Activated CD8-positive, alpha-beta memory T cell treated with anti-CD3 and anti-CD28 coated beads for 48 hours (primary cell): ENCODE measurements around the gene MAP2K5.

Source experiments
- DNase-seq, 3 experiments: peaks; one replicate each; pipeline ENCODE4 v3.0.0-alpha.2; 2020; ENCODE audit warnings: low read depth in 2 of 3, low spot score in 2 of 3

MAP2K5 gene

DNA sequence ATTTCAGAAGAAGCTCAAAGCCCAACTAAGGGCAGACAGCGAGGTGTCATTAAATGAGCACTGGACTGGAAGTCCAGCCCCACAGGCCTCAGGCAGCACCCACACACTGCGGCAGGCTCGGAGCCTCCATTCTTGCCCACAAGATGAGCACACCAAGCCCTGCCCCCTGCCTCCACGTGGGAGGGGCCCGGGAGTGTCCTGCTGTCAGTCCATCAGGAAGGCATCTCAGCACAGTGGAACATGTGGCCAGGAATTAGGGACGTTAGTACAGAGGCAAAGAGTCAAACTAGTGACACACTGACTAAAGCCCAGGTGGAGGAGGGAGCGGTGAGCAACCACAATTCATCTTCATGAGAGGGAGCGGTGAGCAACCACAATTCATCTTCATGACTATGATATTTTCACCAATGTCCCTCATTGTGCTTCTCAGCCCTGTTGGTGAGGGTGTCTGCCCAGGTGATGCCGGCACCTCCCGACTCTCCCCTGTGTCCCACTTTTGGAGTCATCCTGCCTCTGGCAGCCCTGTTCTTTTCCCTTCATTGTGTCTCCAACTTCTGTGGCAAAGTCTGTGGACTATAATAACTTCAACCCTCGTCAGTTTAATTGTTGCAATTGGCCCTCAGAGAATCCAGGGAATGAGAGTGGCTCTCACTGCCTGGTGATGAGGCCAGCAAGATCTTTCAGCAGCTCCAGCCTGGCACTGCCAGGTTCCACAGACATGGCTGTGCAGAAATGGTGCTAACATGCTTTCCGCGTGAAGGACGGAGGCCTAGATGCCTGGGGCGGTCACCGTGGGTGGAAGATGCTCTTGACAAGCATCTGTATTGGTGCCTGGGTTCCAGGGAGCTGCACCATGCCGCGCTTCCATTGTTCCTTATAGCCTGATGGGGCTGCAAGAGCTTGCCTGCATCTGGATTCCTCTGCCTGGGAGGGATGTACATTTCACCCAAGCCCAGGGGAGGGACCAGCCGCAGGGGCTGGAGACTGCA lies 259.7 kb downstream of the MAP2K5 start:
- no peak for DNase-seq

DNA sequence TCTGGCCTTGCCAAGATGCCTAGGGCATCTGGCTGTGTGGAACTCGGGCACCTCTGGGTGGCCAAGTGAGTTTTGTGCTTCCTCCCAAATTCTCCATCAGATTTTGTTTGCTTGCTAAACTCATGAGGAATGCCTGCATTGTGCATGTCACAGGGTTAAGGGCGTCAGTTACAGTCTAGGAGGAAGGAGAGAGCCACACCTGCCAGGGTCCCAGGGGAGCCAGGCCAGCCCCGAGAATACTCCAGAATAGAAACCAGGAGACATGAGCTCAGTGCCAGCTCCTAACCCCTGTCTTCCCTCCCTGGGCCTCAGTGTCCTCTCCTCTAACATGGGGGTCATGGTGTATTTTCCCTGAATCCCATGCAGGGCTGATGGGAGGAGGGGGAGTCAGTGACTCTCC lies 260.8 kb downstream of the MAP2K5 start:
- no peak for DNase-seq

DNA sequence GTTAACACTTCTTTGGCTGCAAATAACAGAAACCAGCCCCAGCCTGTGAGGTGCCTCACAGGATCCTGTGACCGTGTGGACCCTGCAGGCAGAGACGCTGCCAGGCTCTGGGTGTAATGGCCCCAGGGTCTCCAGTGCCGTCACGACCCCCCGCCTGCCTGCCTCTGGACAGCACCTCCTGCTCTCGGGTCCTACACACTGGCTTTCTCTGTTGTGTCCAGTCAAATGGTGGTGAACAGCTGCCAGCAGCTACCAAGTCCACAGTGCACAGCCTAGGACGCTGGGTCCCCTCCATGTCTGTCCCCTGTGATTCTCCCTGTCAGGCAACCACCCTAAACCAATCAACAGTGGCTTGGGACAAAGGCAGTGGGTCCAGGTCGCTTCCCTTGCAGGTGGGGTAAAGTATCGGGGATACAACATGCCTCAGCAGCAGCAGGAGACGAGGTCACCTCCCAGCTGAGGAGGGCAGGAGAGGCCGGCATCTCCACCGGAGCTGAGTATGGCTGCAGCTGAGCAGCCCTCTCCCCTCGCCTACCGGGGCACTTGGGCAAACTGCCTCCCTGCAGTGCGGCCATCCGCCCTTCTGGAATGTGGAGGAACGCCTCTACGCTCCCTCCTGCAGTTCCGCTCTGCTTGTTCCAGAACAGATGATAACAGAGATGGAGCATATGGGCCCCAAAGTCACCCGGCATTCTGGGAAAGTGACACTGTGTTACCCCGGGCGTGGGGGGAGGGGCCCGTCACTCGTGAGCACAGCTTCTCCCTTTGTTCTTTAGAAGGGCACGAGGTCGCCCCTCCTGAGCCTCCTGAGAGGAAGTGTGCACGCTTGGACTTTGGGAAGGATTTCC lies 261.7 kb downstream of the MAP2K5 start:
- DNase-seq: no peak

DNA sequence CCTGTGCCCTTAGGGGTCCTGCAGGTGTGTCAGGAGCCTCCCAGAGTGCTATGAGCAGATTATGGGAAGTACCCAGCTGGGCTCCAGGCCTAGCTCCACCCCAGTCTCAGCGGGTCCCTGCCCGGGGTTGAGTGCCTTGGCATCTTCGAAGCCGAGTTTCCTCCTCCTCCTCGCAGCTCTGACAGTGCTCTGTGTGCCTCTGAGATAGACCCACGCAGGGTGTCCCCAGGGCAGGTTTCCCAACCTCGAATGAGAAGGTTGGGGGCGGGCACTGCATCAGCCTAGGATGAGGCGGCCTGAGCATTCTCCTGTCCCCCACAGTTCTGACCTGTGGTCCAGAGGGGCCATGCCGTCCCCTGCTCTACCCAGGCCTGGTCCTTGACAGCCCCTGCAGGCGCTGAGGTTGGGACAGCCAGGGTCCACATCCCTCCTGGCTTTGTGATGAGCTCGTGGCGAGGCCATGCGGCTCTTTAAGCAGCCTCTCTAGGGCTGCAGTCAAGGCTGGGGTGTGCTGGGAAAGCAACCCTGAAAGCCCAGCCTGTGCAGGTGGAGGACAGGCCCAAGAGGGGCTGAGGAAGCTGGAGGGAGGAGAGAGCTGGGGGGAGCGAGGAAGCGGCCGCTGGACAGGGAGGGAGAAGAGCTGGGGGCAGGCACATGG lies 262.6 kb downstream of the MAP2K5 start:
- DNase-seq: no peak

DNA sequence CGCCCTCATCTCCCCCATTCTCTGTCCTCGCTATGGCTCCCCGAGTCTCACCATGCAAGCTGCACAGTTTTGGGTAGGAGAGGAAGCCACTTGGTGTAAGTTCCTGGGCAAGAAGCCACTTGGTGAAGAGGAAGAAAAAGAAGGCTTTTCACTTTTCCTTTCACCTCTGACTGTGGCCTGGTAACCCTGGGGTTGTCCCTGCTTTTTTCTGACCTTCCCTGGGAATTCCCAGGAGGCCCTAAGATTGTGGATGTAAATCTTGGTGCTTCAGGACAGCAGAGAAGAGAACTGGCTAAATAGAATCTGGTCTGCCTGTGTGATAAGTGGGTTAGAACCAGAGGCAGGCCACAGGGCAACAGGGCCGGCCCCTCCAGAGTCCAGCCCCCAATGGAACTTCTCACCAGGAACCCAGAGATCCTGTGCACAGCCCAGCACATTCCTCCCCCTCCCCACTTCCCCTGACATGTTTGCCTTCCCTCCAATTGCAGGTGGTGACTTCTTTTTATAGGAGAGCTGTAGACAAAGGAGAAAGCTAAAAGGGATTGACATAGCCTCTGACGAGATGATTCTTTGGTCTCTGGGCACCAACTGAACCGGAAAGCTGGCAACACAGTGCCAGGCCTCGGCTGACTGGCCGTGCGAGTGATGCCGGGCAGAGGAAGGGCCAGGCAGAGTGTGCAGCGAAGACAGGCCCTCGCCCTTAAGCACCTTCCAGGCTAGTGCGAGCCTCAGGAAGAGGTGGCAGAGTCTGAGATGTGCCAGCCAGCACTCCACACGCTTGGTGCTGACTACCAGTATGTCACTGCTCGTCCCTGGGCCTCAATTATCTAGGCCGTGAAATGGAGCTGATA lies 263.4 kb downstream of the MAP2K5 start:
- DNase-seq: no peak

DNA sequence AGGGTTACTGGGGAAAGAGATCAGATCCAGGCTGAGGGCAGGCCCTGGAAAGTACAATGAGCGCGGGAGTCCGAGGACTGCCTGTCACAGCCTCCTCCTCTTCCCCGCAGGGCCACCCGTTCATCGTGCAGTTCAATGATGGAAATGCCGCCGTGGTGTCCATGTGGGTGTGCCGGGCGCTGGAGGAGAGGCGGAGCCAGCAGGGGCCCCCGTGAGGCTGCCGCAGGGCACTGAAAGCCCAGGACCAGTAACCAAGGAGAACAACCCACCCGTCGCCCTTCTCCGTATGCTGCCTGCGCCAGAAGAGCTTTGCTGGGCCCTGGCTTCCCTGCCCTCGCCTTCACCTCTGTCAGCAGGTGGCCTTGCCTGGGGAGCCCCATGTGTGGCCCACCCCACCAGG lies 264.0 kb downstream of the MAP2K5 start:
- no peak for DNase-seq

DNA sequence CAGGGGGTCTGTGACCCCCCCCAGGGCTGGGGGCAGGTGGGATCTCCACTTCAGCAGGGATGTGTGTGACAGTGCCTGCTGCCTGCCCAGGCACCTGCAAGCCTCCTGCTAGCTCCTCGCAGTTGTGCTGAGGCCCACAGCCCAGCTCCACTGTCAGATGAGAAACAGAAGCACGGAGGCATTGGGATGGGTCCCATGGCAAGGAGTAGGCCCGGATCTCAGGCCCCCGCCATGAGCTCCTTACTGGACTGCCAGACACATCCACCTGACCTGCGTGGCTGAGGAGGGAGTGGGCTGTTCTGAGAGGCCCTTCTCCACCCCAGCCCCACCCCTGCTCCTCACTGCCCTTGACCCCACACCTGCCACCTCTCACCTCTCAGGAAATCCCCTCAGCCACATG lies 264.6 kb downstream of the MAP2K5 start:
- DNase-seq: no peak

DNA sequence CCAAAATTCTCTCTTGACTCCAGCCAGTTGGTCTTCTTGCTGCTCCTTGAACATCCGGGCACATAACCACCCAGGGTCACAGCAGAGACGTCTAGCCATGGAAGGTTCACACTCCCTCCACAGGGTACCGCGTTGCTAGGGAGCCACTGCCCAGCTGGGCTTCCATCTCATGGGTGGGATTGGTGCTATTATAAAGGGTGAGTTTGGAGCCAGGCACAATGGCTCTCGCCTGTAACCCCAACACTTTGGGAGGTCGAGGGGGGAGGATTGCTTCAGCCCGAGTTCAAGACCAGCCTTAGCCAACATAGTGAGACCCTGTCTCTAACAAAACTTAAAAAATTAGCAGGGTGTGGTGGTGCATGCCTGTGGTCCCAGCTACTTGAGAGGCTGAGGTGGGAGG lies 265.3 kb downstream of the MAP2K5 start:
- no peak for DNase-seq

DNA sequence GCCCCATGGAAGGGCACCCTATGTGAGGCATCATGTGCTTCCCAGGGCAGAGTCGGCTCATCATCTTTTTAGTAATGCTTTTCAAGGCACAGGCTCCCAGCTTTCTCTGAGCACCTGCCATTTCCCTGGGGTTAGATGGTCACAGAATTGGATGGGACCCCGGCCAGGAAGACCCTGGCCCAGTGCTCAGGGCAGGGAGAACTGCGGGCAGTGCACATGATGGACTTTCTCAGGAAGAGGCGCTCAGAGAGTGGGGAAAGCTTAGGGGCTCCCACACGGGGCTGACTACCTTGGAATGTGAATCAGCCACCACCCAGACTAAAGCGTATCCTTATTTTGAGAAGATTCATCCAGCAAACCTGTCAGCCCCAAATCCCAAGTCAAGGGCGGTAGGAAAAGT lies 266.3 kb downstream of the MAP2K5 start:
- no peak for DNase-seq

DNA sequence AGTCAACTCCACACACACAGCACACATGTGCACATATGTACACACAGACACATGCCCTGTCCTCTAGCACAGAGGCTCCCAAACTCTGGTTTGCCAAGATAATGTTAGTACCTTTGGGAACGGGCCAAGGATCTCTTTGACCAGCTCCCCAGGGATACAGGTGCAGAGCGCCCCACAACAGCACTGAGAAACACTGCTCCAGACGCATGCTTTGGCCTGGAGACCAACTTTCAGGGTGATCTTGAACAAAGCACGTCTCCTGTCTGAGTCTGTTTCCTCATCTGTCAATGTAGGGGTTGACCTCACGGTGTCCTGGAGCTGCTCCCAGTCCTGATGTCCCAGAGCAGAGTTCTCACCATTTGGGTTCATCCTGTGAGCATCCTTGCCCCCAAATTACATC lies 266.9 kb downstream of the MAP2K5 start:
- DNase-seq: no peak

DNA sequence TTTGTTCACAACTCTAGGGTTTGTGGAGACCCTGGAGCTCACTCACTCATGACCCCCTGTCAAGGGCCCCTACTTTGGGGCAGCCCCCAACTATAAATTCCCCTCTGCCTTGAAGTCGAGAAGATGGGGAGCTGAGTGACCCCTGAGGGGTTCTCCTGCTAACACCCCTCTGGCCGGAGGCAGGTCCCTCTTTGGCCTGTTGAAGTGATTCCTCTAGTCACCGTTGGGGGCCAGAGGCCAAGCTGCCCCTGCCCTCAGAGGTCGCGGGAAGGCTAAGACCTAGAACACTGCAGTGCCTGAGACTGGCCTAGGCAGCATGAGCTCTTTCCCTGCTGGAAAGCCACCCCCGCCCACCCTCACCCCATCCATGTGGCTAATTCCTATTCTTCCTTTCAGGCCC lies 267.4 kb downstream of the MAP2K5 start:
- no peak for DNase-seq

DNA sequence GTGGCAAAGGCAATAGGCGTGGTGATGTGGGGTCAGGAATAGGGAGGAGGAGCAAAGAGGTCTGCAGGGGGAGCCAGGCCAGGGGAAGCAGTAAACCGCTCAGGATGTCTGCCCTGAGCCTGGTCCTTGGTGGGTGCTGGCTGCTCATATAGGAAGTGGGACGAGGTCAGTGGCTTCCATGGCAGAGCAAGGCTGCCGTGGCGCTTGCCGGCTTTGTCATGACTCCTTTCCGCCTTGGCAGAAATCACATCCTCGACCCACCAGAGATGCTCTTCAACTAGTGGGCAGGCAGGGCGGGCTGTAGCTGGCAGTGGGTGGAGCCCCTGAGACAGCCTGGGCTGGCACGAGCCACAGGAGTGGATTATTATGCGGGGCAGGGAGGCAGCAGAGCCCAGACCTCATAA lies 269.7 kb downstream of the MAP2K5 start:
- DNase-seq: no peak

DNA sequence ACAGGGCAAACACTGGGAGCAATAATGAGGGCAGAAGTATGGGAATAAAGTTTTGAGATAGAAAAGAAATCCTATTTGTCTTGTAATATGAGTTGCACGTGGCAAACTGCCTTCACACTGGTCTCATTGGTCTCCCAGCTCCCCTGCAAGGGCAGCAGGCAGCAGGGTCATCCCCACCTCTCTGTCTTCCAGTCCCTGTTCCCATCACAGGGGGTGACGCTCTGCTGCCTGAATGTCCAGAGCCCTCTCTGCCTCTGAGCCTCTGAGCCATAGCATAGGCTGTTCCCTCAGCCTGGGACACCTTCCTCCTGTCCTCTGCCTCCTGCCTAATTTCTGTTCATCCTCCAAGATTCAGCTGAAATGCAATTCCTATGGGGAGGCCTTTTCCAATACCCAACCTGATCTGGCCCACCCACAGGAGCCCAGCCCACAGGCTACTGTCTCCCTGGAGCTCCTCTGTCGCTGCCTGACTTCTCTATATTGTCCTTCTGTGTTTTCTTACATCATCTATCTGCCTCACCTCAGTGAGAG lies 270.7 kb downstream of the MAP2K5 start:
- DNase-seq: no peak

DNA sequence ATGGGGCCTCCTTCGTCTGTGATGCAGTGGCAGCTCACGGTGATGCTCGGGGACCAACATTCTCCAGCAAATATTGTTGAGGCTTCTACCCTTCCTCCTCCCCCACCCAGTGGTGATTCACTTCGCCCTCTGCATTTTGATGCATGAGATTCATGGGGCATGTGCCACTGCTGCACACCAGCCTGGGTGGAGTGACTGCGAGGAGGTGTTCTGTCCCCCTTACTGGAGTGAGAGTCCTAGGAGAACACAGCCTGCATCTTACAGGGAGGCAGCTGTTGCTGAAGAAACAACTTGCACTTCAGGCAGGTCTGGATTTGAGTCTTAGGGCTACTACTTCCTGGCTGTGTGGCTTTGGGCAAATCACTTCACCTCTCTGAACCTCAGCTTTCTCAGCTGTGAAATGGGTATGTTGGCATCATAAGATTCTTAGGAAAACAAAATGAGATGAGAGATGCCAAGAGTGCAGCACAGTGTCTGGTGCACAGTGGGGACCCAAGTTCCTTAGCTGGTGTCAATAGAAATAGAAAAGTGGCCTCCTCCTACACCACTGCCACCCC lies 272.6 kb downstream of the MAP2K5 start:
- no peak for DNase-seq

DNA sequence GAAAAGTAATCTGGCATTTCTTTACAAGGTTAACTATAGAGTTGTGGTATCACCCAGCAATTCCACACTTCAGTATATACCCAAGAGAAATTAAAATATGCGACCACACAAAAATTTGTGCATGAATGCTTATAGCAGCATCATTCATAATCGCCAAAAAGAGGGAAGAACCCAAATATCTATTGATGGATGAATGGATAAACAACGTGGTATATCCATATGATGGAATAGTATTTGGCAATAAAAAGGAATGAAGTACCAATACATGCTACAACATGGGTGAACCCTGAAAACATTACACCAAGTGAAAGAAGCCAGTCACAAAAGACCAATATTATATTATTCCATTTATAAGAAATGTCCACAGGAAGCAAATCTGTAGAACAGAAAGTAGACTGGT lies 274.2 kb downstream of the MAP2K5 start:
- no peak for DNase-seq

DNA sequence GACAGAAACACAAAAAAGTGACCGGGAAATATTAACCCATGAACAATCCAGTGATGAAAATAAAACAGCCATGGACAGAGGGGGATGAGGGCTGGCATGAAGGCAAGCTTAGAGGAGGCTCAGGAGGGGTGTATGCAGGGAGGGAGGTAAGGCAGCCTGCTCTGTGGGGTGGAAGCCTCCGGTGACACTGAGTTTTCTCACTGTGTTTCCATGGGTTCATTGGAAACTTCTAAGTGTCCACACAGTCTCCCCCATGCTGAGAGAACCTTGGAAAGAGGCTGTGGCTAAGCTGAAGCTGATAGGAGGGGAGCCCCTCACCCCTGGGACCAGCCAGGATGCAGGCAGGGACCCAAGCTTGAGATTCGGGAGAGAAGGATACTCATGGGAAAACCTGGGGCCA lies 276.0 kb downstream of the MAP2K5 start:
- DNase-seq: no peak

DNA sequence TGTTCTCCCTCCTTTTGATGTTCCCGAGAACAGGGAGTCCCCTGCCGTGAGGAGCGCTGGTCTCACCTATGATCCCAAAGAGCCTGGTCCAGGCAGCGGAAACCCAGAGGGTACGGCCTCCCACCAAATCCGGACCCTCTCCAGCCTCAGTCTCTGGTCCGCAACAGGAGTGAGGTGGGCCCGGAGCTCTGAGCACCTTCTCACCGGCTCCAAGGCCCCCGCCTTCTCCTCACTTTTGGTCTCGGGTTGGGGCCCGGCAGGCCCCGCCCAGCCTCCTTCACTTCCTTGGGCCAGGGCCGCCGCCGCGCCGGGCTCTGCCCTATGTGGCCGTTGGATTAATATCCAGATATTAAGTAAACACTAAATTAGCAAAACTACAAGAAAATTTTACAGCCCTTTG lies 277.1 kb downstream of the MAP2K5 start:
- DNase-seq: no peak

DNA sequence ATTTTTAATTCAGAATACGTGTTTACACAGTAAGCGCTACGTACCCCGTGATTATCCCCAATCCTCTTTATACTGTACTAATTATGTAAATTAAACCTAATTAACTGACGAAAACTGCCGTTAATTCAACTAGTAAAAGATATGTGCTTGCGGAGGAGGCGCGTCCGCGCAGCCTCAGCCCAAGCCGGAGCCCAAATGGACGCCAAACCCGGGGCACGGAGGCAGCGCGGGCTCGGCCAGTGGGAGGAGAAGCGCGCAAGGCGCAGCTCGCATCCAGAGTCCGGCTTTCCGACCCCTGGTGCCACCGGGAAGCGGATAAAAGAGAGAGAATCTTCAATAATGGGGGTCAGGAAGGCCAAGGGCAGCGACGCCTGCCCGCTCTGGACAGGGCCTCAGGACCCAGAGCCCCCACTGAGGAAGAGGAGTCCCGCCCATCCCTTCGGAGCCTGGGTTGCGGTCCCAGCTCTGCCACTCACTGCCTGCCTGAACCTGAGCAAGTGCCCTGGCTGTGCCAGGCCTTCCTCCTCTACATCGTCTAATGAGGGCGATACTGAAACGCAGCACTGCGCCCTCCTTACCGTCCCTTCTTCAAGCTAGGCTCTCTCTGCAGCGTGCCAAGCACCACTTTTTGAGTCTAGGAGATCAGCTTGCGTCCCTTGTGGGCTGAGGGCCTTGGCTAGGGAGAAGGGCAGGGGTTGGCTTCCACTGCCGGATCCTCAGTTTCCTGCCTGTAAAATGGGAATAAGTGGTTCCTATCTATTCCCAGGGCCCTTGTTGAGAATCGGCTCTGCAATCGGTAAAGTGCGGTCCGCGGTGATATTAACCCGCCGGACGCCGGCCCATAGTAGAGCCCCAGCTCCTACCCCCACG lies 277.9 kb downstream of the MAP2K5 start:
- no peak for DNase-seq
